Karpas-422 (cell line): ENCODE results near the gene CFAP46. TPM values are rescaled to one million over a fixed set of nuclear protein-coding genes. Genes with fewer than 3 reads are reported as not detected.

Experiments used
- DNase-seq: peaks from one replicate; pipeline ENCODE4 v3.0.0-alpha.2; 2015
- H2AFZ ChIP-seq: fragments of 200-600 bp; sonication (generic); 2 replicates; pipeline ENCODE4 v1.6.1; 2014; ENCODE audit warnings: antibody characterized with exemption, low read length, mixed read lengths
- H3K27ac ChIP-seq: fragments of 200-600 bp; sonication (generic); 2 replicates; pipeline ENCODE4 v1.5.1; 2014; ENCODE audit warnings: mild to moderate bottlenecking, low read length, moderate library complexity
- H3K27me3 ChIP-seq: fragments of 200-600 bp; sonication (generic); 2 replicates; pipeline ENCODE4 v1.6.1; 2014; ENCODE audit warnings: low read length, mixed read lengths
- H3K36me3 ChIP-seq: fragments of 200-600 bp; sonication (generic); 2 replicates; pipeline ENCODE4 v1.6.1; 2014; ENCODE audit warnings: low read length, mixed read lengths; ENCODE audit not compliant: insufficient read depth
- H3K4me1 ChIP-seq: fragments of 200-600 bp; sonication (generic); 2 replicates; pipeline ENCODE4 v1.6.1; 2014; ENCODE audit warnings: mild to moderate bottlenecking, low read length, mixed read lengths
- H3K4me2 ChIP-seq: fragments of 200-600 bp; sonication (generic); 2 replicates; pipeline ENCODE4 v1.6.1; 2014; ENCODE audit warnings: low read length, low read depth, mild to moderate bottlenecking; ENCODE audit not compliant: poor library complexity, severe bottlenecking
- H3K4me3 ChIP-seq: fragments of 200-600 bp; sonication (generic); 2 replicates; pipeline ENCODE4 v1.5.1; 2014; ENCODE audit warnings: mild to moderate bottlenecking, antibody characterized with exemption, low read length, mixed read lengths
- H3K79me2 ChIP-seq: fragments of 200-600 bp; sonication (generic); 2 replicates; pipeline ENCODE4 v1.6.1; 2014; ENCODE audit warnings: mild to moderate bottlenecking, low read length, mixed read lengths
- H3K9ac ChIP-seq: fragments of 200-600 bp; sonication (generic); 2 replicates; pipeline ENCODE4 v1.6.0; 2014; ENCODE audit warnings: low read length
- H3K9me2 ChIP-seq: fragments of 200-600 bp; sonication (generic), shearing (Covaris generic); replicated peaks from 2 replicates; pipeline ENCODE4 v1.6.0; 2014; ENCODE audit warnings: mild to moderate bottlenecking, low read length, moderate library complexity; ENCODE audit not compliant: insufficient read depth
- H3K9me3 ChIP-seq: fragments of 300-700, 200-600 bp; sonication (generic); 2 replicates; pipeline ENCODE4 v1.6.1; 2014; ENCODE audit warnings: low read length, mixed read lengths
- H4K20me1 ChIP-seq: fragments of 200-600 bp; sonication (generic); 2 replicates; pipeline ENCODE4 v1.6.1; 2014; ENCODE audit warnings: mild to moderate bottlenecking, antibody characterized with exemption, low read length, low read depth; ENCODE audit not compliant: insufficient read depth
- total RNA-seq: library from RNA; depleted of rRNA; stranded (reverse); fragments of >200 nt; shearing (Covaris generic); gene quantifications from 2 replicates; pipeline ENCODE4 v1.2.3, GENCODE V29; 2014; ENCODE audit warnings: low replicate concordance

Gene CFAP46
- total RNA-seq, 1 experiment from 2014 or later: 0.22 TPM

- DNase-seq: no peak
Observed at GRCh38 chr10:132981173-132981555, 38.8 kb upstream of the CFAP46 start.

GRCh38 chr10:132980426-132981172, 38.2 kb upstream of the CFAP46 start:
- Histone ChIP-seq H3K4me2 (no peak overlapping the region), H3K27ac (no peak overlapping the region), H3K79me2 (no peaks in the 10 kb centered on the region), H3K9me2 (no peaks in the 10 kb centered on the region), H4K20me1 (no peaks in the 10 kb centered on the region), H2AFZ (no peak overlapping the region), H3K36me3 (no peaks in the 10 kb centered on the region), H3K4me3 (no peak overlapping the region), H3K9me3 (no peaks in the 10 kb centered on the region), H3K27me3 (no peaks in the 10 kb centered on the region), H3K9ac (no peak overlapping the region), H3K4me1 (no peaks in the 10 kb centered on the region)
- DNase-seq: no peak

More at GRCh38 chr10:132981173-132981555, 38.8 kb upstream of the CFAP46 start:
- Histone ChIP-seq H3K9me3 (no peaks in the 10 kb centered on the region), H3K27me3 (no peaks in the 10 kb centered on the region), H3K4me2 (no peak overlapping the region), H3K36me3 (no peaks in the 10 kb centered on the region), H3K9ac (no peak overlapping the region), H4K20me1 (no peaks in the 10 kb centered on the region), H3K4me3 (no peak overlapping the region), H3K4me1 (no peaks in the 10 kb centered on the region), H3K27ac (no peak overlapping the region), H2AFZ (no peak overlapping the region), H3K9me2 (no peaks in the 10 kb centered on the region), H3K79me2 (no peaks in the 10 kb centered on the region)

- Histone ChIP-seq H3K9me3 (no peaks in the 10 kb centered on the region), H3K27me3 (no peaks in the 10 kb centered on the region), H3K79me2 (no peaks in the 10 kb centered on the region), H3K9me2 (no peaks in the 10 kb centered on the region), H3K4me2 (no peak overlapping the region), H4K20me1 (no peaks in the 10 kb centered on the region), H3K36me3 (no peaks in the 10 kb centered on the region), H2AFZ (no peak overlapping the region), H3K9ac (no peak overlapping the region), H3K4me3 (no peak overlapping the region), H3K27ac (no peak overlapping the region), H3K4me1 (no peaks in the 10 kb centered on the region)
- no peak for DNase-seq
Observed at GRCh38 chr10:132979491-132980425, 37.4 kb upstream of the CFAP46 start.

DNA sequence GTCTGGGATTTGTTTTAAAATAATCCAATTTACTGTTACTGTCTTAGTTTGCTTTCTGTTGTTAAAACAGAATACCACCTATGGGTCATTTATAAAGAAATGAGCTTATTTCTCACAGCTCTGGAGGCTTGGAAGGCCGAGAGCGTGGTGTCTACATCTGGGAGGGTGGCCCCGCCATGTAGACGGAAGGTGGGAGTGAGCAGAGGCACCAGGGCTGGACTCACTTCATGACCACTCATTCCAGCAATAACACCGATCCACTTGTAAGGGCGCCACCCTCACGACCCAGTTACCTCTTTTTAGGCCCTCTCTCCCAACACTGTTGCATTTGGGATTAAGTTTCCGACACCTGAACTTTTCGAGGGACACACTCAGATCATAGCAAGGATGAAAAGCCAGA, 36.2 kb upstream of the CFAP46 start:
- H3K9me2 ChIP-seq: no peaks in the 10 kb centered on the region
- no peak overlapping the region for H2AFZ ChIP-seq
- no peaks in the 10 kb centered on the region for H3K79me2 ChIP-seq
- H3K9ac ChIP-seq: no peak overlapping the region
- H3K27ac ChIP-seq: no peak overlapping the region
- no peaks in the 10 kb centered on the region for H3K4me1 ChIP-seq
- H3K9me3 ChIP-seq: no peaks in the 10 kb centered on the region
- no peaks in the 10 kb centered on the region for H3K36me3 ChIP-seq
- no peak overlapping the region for H3K4me2 ChIP-seq
- H3K4me3 ChIP-seq: no peak overlapping the region
- H4K20me1 ChIP-seq: no peaks in the 10 kb centered on the region
- no peaks in the 10 kb centered on the region for H3K27me3 ChIP-seq
- no peak for DNase-seq

- Histone ChIP-seq H3K36me3 (no peaks in the 10 kb centered on the region), H3K4me2 (no peak overlapping the region), H3K9me3 (no peaks in the 10 kb centered on the region), H4K20me1 (no peaks in the 10 kb centered on the region), H3K4me3 (no peak overlapping the region), H3K27ac (no peak overlapping the region), H3K4me1 (no peaks in the 10 kb centered on the region), H2AFZ (no peak overlapping the region), H3K9me2 (no peaks in the 10 kb centered on the region), H3K9ac (no peak overlapping the region), H3K27me3 (no peaks in the 10 kb centered on the region), H3K79me2 (no peaks in the 10 kb centered on the region)
- no peak for DNase-seq
Observed at GRCh38 chr10:132977807-132978206, 35.4 kb upstream of the CFAP46 start.

DNA sequence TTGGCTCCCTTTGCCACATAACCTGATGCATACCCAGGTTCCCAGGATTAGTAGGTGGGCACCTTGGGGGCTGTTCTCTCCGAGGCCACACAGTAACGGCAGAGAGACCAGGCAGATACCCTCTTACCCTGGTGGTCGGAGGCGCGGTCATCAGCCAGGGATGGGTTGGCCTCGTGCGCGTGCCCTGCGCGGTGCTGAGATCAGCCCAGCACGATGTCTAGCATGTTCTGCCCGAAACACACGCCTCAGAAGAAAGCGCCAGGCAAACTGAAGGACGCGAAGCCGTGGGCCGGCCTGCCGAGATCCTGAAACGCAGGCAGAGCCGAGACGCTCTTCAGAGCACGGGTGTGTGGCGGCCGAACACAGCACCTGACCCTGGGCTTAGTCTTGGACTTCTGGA, 34.7 kb upstream of the CFAP46 start:
- H4K20me1 ChIP-seq: no peaks in the 10 kb centered on the region
- no peaks in the 10 kb centered on the region for H3K27me3 ChIP-seq
- H3K4me2 ChIP-seq: no peak overlapping the region
- H3K9me3 ChIP-seq: no peaks in the 10 kb centered on the region
- no peaks in the 10 kb centered on the region for H3K9me2 ChIP-seq
- H3K36me3 ChIP-seq: no peaks in the 10 kb centered on the region
- DNase-seq: no peak
- no peaks in the 10 kb centered on the region for H3K79me2 ChIP-seq
- no peak overlapping the region for H3K9ac ChIP-seq
- no peaks in the 10 kb centered on the region for H3K4me1 ChIP-seq
- H2AFZ ChIP-seq: no peak overlapping the region
- H3K27ac ChIP-seq: no peak overlapping the region
- H3K4me3 ChIP-seq: no peak overlapping the region

DNA sequence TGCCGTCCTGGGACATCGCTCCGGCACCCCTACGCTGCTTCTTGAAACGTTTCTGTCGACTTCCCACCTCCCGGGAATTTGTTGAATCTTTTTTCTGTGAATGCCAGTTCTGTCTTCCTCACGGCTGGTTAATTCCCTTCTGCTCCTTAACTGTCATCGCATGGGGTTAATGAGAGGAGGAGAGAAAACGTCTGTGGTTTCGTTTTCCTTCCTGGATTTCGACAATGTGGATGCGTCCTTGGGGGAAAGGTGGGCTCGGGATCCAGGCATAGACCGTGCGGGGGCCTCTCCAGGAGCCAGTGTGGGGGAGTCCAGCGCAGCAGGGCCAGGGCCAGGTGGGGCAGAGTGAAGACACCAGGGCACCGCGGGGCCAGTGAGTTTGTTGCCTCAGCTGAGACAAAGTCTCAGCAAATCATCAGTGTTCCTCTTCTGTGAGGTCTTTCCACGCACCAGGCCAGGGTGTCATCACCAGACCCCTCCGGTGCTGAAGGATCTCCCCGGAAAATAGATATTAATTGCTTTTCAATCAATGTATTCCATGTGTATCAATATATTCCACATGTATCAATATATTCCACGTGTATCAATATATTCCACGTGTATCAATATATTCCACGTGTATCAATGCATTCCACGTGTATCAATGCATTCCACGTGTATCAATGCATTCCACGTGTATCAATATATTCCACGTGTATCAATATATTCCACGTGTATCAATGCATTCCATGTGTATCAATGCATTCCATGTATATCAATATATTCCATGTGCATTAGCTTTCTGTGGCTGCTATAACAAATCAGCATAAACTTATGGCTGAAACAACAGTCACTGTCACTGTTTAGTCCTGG, 33.7 kb upstream of the CFAP46 start:
- DNase-seq: no peak
- no peaks in the 10 kb centered on the region for H3K9me2 ChIP-seq
- no peaks in the 10 kb centered on the region for H3K9me3 ChIP-seq
- no peaks in the 10 kb centered on the region for H3K36me3 ChIP-seq
- H2AFZ ChIP-seq: no peak overlapping the region
- H3K9ac ChIP-seq: no peak overlapping the region
- no peaks in the 10 kb centered on the region for H3K27me3 ChIP-seq
- H3K4me2 ChIP-seq: no peak overlapping the region
- H3K4me1 ChIP-seq: no peaks in the 10 kb centered on the region
- H3K4me3 ChIP-seq: no peak overlapping the region
- H3K79me2 ChIP-seq: no peaks in the 10 kb centered on the region
- no peaks in the 10 kb centered on the region for H4K20me1 ChIP-seq
- H3K27ac ChIP-seq: no peak overlapping the region
